ENCODE measurements around the gene NFATC3.

DNA sequence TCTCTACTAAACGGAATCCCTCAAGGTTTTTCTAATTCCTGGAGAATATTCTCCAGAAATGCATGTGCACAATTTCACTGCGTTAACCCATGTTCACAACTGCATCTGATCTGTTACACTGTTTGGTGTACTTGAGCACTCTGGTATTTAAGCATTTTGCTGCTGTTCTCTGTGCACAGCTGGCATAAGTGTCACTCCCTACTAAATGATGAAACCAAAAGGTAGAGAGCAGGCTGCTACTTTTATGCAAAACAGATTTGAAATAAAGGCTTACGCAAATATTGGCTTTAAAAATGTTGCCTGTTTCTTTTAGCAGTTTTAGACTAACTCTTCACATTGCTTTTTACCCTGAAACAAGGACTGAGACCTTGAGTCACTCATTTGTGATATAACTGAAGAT lies 109.1 kb downstream of the NFATC3 start:
- TF ChIP-seq JUN (IDR thresholded peaks at IDR 0.05; ENCODE audit: low read depth, low read length) (no peak), YY1 (IDR thresholded peaks at IDR 0.05; ENCODE audit: low read depth, low read length) (no peak), CTCF (IDR thresholded peaks at IDR 0.05; ENCODE audit: control extremely low read depth in 1 of 3, insufficient read depth in 1 of 3, low read depth in 1 of 3, low read length in 3 of 3) (no peak), POLR2A (IDR thresholded peaks at IDR 0.05; ENCODE audit: control extremely low read depth in 1 of 2, low read depth in 2 of 2, low read length in 2 of 2) (no peak), EP300 (IDR thresholded peaks at IDR 0.05; ENCODE audit: borderline replicate concordance in 1 of 2, low read depth in 2 of 2, low read length in 2 of 2) (no peak), SP1 (IDR thresholded peaks at IDR 0.05; ENCODE audit: low read depth, low read length) (no peak), ATF3 (IDR thresholded peaks at IDR 0.05; ENCODE audit: insufficient read depth, low read depth, low read length) (no peak), PHF8 (conservative IDR thresholded peaks at IDR 0.05; ENCODE audit: low read depth, low read length) (no peak), CHD2 (IDR thresholded peaks at IDR 0.05; ENCODE audit: low read length) (no peak)
- TF ChIP-seq, protein P1, sequence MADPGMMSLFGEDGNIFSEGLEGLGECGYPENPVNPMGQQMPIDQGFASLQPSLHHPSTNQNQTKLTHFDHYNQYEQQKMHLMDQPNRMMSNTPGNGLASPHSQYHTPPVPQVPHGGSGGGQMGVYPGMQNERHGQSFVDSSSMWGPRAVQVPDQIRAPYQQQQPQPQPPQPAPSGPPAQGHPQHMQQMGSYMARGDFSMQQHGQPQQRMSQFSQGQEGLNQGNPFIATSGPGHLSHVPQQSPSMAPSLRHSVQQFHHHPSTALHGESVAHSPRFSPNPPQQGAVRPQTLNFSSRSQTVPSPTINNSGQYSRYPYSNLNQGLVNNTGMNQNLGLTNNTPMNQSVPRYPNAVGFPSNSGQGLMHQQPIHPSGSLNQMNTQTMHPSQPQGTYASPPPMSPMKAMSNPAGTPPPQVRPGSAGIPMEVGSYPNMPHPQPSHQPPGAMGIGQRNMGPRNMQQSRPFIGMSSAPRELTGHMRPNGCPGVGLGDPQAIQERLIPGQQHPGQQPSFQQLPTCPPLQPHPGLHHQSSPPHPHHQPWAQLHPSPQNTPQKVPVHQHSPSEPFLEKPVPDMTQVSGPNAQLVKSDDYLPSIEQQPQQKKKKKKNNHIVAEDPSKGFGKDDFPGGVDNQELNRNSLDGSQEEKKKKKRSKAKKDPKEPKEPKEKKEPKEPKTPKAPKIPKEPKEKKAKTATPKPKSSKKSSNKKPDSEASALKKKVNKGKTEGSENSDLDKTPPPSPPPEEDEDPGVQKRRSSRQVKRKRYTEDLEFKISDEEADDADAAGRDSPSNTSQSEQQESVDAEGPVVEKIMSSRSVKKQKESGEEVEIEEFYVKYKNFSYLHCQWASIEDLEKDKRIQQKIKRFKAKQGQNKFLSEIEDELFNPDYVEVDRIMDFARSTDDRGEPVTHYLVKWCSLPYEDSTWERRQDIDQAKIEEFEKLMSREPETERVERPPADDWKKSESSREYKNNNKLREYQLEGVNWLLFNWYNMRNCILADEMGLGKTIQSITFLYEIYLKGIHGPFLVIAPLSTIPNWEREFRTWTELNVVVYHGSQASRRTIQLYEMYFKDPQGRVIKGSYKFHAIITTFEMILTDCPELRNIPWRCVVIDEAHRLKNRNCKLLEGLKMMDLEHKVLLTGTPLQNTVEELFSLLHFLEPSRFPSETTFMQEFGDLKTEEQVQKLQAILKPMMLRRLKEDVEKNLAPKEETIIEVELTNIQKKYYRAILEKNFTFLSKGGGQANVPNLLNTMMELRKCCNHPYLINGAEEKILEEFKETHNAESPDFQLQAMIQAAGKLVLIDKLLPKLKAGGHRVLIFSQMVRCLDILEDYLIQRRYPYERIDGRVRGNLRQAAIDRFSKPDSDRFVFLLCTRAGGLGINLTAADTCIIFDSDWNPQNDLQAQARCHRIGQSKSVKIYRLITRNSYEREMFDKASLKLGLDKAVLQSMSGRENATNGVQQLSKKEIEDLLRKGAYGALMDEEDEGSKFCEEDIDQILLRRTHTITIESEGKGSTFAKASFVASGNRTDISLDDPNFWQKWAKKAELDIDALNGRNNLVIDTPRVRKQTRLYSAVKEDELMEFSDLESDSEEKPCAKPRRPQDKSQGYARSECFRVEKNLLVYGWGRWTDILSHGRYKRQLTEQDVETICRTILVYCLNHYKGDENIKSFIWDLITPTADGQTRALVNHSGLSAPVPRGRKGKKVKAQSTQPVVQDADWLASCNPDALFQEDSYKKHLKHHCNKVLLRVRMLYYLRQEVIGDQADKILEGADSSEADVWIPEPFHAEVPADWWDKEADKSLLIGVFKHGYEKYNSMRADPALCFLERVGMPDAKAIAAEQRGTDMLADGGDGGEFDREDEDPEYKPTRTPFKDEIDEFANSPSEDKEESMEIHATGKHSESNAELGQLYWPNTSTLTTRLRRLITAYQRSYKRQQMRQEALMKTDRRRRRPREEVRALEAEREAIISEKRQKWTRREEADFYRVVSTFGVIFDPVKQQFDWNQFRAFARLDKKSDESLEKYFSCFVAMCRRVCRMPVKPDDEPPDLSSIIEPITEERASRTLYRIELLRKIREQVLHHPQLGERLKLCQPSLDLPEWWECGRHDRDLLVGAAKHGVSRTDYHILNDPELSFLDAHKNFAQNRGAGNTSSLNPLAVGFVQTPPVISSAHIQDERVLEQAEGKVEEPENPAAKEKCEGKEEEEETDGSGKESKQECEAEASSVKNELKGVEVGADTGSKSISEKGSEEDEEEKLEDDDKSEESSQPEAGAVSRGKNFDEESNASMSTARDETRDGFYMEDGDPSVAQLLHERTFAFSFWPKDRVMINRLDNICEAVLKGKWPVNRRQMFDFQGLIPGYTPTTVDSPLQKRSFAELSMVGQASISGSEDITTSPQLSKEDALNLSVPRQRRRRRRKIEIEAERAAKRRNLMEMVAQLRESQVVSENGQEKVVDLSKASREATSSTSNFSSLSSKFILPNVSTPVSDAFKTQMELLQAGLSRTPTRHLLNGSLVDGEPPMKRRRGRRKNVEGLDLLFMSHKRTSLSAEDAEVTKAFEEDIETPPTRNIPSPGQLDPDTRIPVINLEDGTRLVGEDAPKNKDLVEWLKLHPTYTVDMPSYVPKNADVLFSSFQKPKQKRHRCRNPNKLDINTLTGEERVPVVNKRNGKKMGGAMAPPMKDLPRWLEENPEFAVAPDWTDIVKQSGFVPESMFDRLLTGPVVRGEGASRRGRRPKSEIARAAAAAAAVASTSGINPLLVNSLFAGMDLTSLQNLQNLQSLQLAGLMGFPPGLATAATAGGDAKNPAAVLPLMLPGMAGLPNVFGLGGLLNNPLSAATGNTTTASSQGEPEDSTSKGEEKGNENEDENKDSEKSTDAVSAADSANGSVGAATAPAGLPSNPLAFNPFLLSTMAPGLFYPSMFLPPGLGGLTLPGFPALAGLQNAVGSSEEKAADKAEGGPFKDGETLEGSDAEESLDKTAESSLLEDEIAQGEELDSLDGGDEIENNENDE (IDR thresholded peaks at IDR 0.05; ENCODE audit: insufficient replicate concordance, low read length), result no peak

Data from H1 (cell line).